NCI-H2029 (cell line): Measurements from ENCODE around the gene SMS.
"Not testable (repeated sequence)": the region's sequence is repeated elsewhere in the genome, so short reads cannot be mapped to it uniquely, and the experiment has no call there.

ENCODE experiments used
- DNase-seq: peaks from one replicate; lab custom pipeline; 2025; lab: John Stamatoyannopoulos, UW

SMS gene

GRCh38 chrX:21952624-21953023 lies 12.1 kb downstream of the SMS start:
- no peak for DNase-seq

GRCh38 chrX:21953195-21953830 lies 12.8 kb downstream of the SMS start:
- DNase-seq, result not testable (repeated sequence)

- DNase-seq, result no peak
Measured at GRCh38 chrX:21955403-21956189, 15.1 kb downstream of the SMS start.

GRCh38 chrX:21956783-21957182 lies 16.3 kb downstream of the SMS start:
- no peak for DNase-seq

GRCh38 chrX:21958187-21958586 lies 17.7 kb downstream of the SMS start:
- DNase-seq, result no peak

- no peak for DNase-seq
Measured at GRCh38 chrX:21958916-21959315, 18.4 kb downstream of the SMS start.

- DNase-seq, result no peak
Measured at GRCh38 chrX:21959362-21960051, 19.0 kb downstream of the SMS start.

- DNase-seq, result no peak
Measured at GRCh38 chrX:21960569-21961541, 20.3 kb downstream of the SMS start.

- DNase-seq, result no peak
Measured at GRCh38 chrX:21962361-21962760, 21.9 kb downstream of the SMS start.

GRCh38 chrX:21963269-21963668 lies 22.8 kb downstream of the SMS start:
- no peak for DNase-seq

GRCh38 chrX:21963731-21964405 lies 23.4 kb downstream of the SMS start:
- DNase-seq, result no peak

GRCh38 chrX:21966866-21967265 lies 26.4 kb downstream of the SMS start:
- DNase-seq, result no peak

- DNase-seq, result no peak
Measured at GRCh38 chrX:21968333-21968732, 27.8 kb downstream of the SMS start.

GRCh38 chrX:21970326-21970725 lies 29.8 kb downstream of the SMS start:
- DNase-seq, result no peak

- DNase-seq, result no peak
Measured at GRCh38 chrX:21972046-21972445, 31.5 kb downstream of the SMS start.

- DNase-seq, result no peak
Measured at GRCh38 chrX:21972721-21973120, 32.2 kb downstream of the SMS start.

- DNase-seq, result no peak
Measured at GRCh38 chrX:21973321-21974010, 33.0 kb downstream of the SMS start.

GRCh38 chrX:21974011-21974385 lies 33.5 kb downstream of the SMS start:
- no peak for DNase-seq

GRCh38 chrX:21975242-21975641 lies 34.7 kb downstream of the SMS start:
- DNase-seq, result no peak

- no peak for DNase-seq
Measured at GRCh38 chrX:21975812-21976211, 35.3 kb downstream of the SMS start.

- no peak for DNase-seq
Measured at GRCh38 chrX:21978346-21978745, 37.8 kb downstream of the SMS start.
